Ovary (tissue), 9 donors: ENCODE measurements around the gene TP53INP2. TPM values are rescaled to one million over a fixed set of nuclear protein-coding genes. Genes with fewer than 3 reads are reported as not detected.

Source experiments
- DNase-seq, 5 donors: peaks; one replicate each; pipeline ENCODE4 v3.0.0-alpha.2; 2019 to 2020
- H3K27ac ChIP-seq, 2 donors: fragments of 200-600 bp; one replicate each; pipeline versions ENCODE4 v1.5.1 to v1.8.0; 2019 to 2022
- H3K27me3 ChIP-seq: fragments of 200-600 bp; one replicate; pipeline ENCODE4 v1.8.0; 2022
- H3K36me3 ChIP-seq: fragments of 200-600 bp; sonication (generic); one replicate; pipeline ENCODE4 v1.5.1; 2019
- H3K4me1 ChIP-seq: one replicate; pipeline ENCODE4 v1.8.1; 2013; ENCODE audit warnings: mild to moderate bottlenecking, moderate library complexity; ENCODE audit not compliant: insufficient read depth
- H3K4me3 ChIP-seq: fragments of 200-600 bp; sonication (generic); one replicate; pipeline ENCODE4 v1.5.1; 2017
- H3K9me3 ChIP-seq, 2 donors: fragments of 200-600 bp in 1 of 2; sonication (generic) in 1 of 2; one replicate each; pipeline versions ENCODE4 v1.5.1 to v1.8.1; 2013 to 2019; ENCODE audit warnings: mild to moderate bottlenecking in 1 of 2, moderate library complexity in 1 of 2
- EP300 ChIP-seq: sonication (generic); formaldehyde crosslinking; IDR thresholded peaks from one replicate; pipeline ENCODE4 v1.6.1; 2017; ENCODE audit warnings: antibody characterized with exemption
- POLR2A ChIP-seq: fragments of 450-650 bp; IDR thresholded peaks from one replicate; pipeline ENCODE4 v1.6.1; 2017; ENCODE audit warnings: antibody characterized with exemption, mild to moderate bottlenecking, moderate library complexity
- WGBS, 3 donors: extraction: QIAGEN DNeasy Blood & Tissue Kit in 1 of 3; methylation state at CpG; one replicate each; pipeline versions ENCODE4 v1.1.5 to v1.1.7; 2013 to 2017; 5-methylcytosine and 5-hydroxymethylcytosine counted together
- intact Hi-C, 4 donors: fragments of 100-400 bp; cut with DNase I; formaldehyde crosslinking; loops; one replicate each; pipeline versions ENCODE4 v1.11.0 to v1.15.1; 2022 to 2023
- polyA plus RNA-seq, 2 donors: library from polyadenylated mRNA; stranded (reverse); fragments of 200-250 nt in 1 of 2; fragments of 350-450 nt in 1 of 2; fragmentation: Illumina TruSeq in 1 of 2; extraction: RNeasy Lipid Tissue Mini Kit (QIAGEN cat#74804) in 1 of 2; gene quantifications; one replicate each; pipeline ENCODE4 v1.2.3, GENCODE V29; 2013 to 2014
- total RNA-seq, 7 donors: library from RNA; depleted of rRNA in 2 of 7; stranded (reverse); fragments of >200 nt in 2 of 7; fragmentation: NEBNext Ultra II Directional in 3 of 7; extraction: Animal tissue kit (Norgen Biotek cat#: 25700) in 3 of 7; gene quantifications; one replicate each; pipeline versions ENCODE4 v1.1.0 to v1.2.4, GENCODE V29; 2016 to 2023
- TF ChIP-seq, protein P1 (sequence below), 3 donors: fragments of 450-650 bp in 2 of 3; fragments of 200-600 bp in 1 of 3; IDR thresholded peaks; one replicate each; pipeline versions ENCODE4 v1.5.1 to v1.8.0; 2016 to 2022; ENCODE audit warnings: antibody characterized with exemption in 3 of 3, mild to moderate bottlenecking in 1 of 3
- donor health status: DM: no; HTN: no; CAD: no; lungs with moderate emphysema.
- donor health status: DM: no; HTN: no; CAD: no.
- donor health status: Bipolar disorder and iron deficiency.
- donor health status: DM: yes; HTN: yes; CAD: no.
- donor health status: DM: no; HTN: no; CAD: no.
- donor health status: DM: yes; HTN: yes; CAD: no.

TP53INP2 gene
- total and polyA plus RNA-seq, 9 donors, result 4.9 to 50.3 (median 13.3) TPM

DNA sequence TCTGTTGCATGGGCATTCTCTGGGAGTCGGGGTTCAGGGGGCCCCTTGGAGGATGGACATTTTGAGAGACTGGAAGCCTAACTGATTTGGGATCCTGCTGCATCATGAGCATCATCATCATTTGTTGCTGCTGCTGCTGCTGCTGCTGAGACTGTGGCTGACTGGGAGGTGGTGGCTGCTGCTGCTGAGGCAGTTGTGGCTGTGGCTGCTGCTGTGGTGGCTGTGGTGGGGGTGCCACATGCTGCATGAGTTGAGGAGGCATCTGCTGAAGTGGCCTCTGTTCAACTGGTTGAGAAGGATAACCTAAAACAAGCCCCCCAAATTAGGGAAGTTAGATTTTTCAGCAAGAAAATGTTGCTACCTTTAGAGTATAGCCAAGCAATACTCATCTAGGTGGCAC is 38.9 kb downstream of the TP53INP2 start:
- Histone ChIP-seq H3K36me3 (no peaks in the 10 kb centered on the region), H3K27me3 (no peaks in the 10 kb centered on the region), H3K4me1 (no peaks in the 10 kb centered on the region), H3K4me3 (no peak overlapping the region), H3K27ac (no peak overlapping the region), H3K9me3 (no peaks in the 10 kb centered on the region)
- intact Hi-C loops, result no loop called here
- 100% methylated on average over 1 of the region's 1 CpG for WGBS, 3 donors
- no peak for DNase-seq
- TF ChIP-seq POLR2A, result no peak
- TF ChIP-seq EP300, result no peak
- TF ChIP-seq, protein P1, sequence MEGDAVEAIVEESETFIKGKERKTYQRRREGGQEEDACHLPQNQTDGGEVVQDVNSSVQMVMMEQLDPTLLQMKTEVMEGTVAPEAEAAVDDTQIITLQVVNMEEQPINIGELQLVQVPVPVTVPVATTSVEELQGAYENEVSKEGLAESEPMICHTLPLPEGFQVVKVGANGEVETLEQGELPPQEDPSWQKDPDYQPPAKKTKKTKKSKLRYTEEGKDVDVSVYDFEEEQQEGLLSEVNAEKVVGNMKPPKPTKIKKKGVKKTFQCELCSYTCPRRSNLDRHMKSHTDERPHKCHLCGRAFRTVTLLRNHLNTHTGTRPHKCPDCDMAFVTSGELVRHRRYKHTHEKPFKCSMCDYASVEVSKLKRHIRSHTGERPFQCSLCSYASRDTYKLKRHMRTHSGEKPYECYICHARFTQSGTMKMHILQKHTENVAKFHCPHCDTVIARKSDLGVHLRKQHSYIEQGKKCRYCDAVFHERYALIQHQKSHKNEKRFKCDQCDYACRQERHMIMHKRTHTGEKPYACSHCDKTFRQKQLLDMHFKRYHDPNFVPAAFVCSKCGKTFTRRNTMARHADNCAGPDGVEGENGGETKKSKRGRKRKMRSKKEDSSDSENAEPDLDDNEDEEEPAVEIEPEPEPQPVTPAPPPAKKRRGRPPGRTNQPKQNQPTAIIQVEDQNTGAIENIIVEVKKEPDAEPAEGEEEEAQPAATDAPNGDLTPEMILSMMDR (IDR thresholded peaks at IDR 0.05), result no peak

DNA sequence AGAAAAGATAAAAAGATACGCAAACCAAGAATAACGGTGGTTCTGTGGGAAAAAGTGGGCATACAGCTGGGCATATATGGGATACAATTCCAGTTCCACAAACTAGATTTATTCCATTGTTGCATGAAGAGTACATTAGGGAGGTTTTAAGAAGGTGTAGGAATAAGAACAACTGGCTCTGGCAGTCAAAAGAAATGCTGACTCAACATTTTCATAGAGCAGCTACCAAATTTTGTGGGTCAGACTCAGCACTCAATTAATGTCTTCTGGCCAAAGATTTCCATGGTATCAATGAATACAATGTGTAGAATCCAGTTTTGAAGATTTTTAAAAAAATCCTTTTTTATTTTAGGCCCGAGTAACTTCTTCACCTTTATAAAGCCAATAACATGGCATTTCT is 40.2 kb downstream of the TP53INP2 start:
- Histone ChIP-seq H3K9me3 (no peaks in the 10 kb centered on the region), H3K4me1 (no peaks in the 10 kb centered on the region), H3K27me3 (no peaks in the 10 kb centered on the region), H3K36me3 (no peaks in the 10 kb centered on the region), H3K4me3 (no peak overlapping the region), H3K27ac (no peak overlapping the region)
- TF ChIP-seq, protein P1 (IDR thresholded peaks at IDR 0.05), result no peak
- TF ChIP-seq POLR2A (no peak), EP300 (no peak)
- intact Hi-C loops, result no loop called here
- 89 to 92% (median 89%) methylated on average over 3 of the region's 3 CpGs for WGBS, 3 donors
- DNase-seq, result no peak

DNA sequence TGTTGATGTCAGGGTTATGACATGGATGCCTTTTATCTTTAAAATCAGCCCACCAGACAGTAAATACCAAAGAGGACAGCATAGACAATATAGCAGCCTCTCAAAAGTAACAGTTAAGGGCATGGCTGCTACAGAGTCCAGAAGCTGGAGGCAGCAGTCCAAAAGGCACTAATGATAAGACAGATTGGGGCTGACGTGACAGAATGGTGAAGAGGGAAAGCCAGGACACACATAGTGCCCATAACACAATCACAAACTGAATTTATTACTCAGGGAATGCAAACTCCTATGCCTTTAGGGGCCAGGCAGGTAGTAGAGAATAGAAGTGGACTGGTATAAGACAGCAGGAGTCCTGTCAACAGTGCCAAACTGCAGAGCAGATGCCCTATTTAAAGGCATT is 40.7 kb downstream of the TP53INP2 start:
- Histone ChIP-seq H3K9me3 (no peaks in the 10 kb centered on the region), H3K4me1 (no peaks in the 10 kb centered on the region), H3K36me3 (no peaks in the 10 kb centered on the region), H3K4me3 (no peak overlapping the region), H3K27me3 (no peaks in the 10 kb centered on the region), H3K27ac (no peak overlapping the region)
- TF ChIP-seq, protein P1 (IDR thresholded peaks at IDR 0.05), result no peak
- TF ChIP-seq POLR2A, result no peak
- no peak for TF ChIP-seq EP300
- intact Hi-C loops, result no loop called here
- 71 to 74% (median 74%) methylated on average over 1 of the region's 1 CpG for WGBS, 3 donors
- DNase-seq, result no peak

DNA sequence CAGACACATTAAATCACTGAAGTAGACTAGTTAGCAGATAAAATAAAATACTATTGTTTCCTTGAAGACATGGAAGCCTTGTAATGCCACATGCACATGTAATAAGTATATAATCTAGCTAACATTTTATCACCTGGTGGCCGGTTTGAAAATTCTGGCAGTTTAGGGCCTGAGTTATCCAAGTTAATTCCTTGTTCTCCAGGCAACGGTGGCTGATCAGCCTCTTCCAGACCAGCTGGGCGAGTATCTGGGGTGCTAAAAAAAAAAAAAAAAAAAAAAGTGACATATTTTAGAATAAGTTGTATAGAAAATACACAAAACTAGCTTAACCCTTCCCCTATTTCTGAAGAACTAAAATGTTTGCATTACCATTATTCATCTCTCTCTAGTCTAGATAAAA is 42.5 kb downstream of the TP53INP2 start:
- no peak overlapping the region for H3K27ac ChIP-seq
- DNase-seq, result no peak
- H3K4me3 ChIP-seq, result no peak overlapping the region
- intact Hi-C loops, result no loop called here
- no peaks in the 10 kb centered on the region for H3K27me3 ChIP-seq
- H3K9me3 ChIP-seq, result no peaks in the 10 kb centered on the region
- no peaks in the 10 kb centered on the region for H3K36me3 ChIP-seq
- TF ChIP-seq, protein P1 (IDR thresholded peaks at IDR 0.05), result no peak
- TF ChIP-seq POLR2A (no peak), EP300 (no peak)
- 79 to 81% (median 81%) methylated on average over 3 of the region's 3 CpGs for WGBS, 3 donors
- H3K4me1 ChIP-seq, result no peaks in the 10 kb centered on the region

DNA sequence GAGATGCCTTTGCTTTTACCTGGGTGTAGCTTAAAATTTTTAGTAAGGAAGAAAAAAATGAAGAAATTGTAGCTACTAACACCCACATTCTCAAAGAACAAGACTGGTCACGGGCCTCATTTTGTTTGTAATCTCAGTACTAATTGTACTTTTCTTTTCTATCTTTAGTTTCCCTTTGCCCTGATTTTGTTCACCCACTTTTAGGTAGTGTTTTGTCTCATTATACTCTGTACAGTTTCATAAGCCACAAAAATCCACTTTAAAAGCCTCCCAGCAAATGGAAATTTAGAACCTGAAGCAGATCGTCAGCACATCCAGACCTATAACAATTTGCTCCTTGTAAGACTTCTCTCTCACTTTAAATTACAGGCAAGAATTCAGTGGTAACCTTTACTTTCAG is 43.3 kb downstream of the TP53INP2 start:
- Histone ChIP-seq H3K36me3 (no peaks in the 10 kb centered on the region), H3K27ac (no peak overlapping the region), H3K4me3 (no peak overlapping the region), H3K4me1 (no peaks in the 10 kb centered on the region), H3K9me3 (no peaks in the 10 kb centered on the region), H3K27me3 (no peaks in the 10 kb centered on the region)
- DNase-seq, result no peak
- WGBS, 3 donors, result 29 to 60% (median 41%) methylated on average over 2 of the region's 2 CpGs
- intact Hi-C loops, result no loop called here
- TF ChIP-seq, protein P1 (IDR thresholded peaks at IDR 0.05), result no peak
- TF ChIP-seq EP300 (no peak), POLR2A (no peak)
